Lower lobe of right lung (tissue), 2 donors: ENCODE results near the gene YES1. TPM values are rescaled to one million over a fixed set of nuclear protein-coding genes. Genes with fewer than 3 reads are reported as not detected.

Experiments used
- ATAC-seq, 2 donors: fragments of 200-7000 bp; cut with Tn5 transposase; one replicate each; pipeline ENCODE4 v1.9.1; 2020 to 2022; ENCODE audit warnings: mild to moderate bottlenecking in 2 of 2, moderate library complexity in 2 of 2
- DNase-seq: peaks from one replicate; pipeline ENCODE4 v3.0.0-alpha.2; 2020
- H3K27ac ChIP-seq: fragments of 200-600 bp; one replicate; pipeline ENCODE4 v1.8.0; 2022
- H3K27me3 ChIP-seq: fragments of 200-600 bp; one replicate; pipeline ENCODE4 v1.8.0; 2022; ENCODE audit warnings: low read depth
- H3K36me3 ChIP-seq: fragments of 200-600 bp; one replicate; pipeline ENCODE4 v1.8.0; 2022; ENCODE audit warnings: mild to moderate bottlenecking
- H3K4me1 ChIP-seq: fragments of 200-600 bp; one replicate; pipeline ENCODE4 v1.8.0; 2022
- H3K4me3 ChIP-seq: fragments of 200-600 bp; one replicate; pipeline ENCODE4 v1.8.0; 2022; ENCODE audit warnings: mild to moderate bottlenecking
- H3K9me3 ChIP-seq: fragments of 200-600 bp; one replicate; pipeline ENCODE4 v1.8.0; 2022
- CTCF ChIP-seq: fragments of 200-600 bp; IDR thresholded peaks from one replicate; pipeline ENCODE4 v1.8.0; 2022; ENCODE audit warnings: antibody characterized with exemption, mild to moderate bottlenecking
- intact Hi-C: fragments of 100-400 bp; cut with DNase I; formaldehyde crosslinking; loops from one replicate; pipeline ENCODE4 v1.11.0; 2022
- total RNA-seq: library from RNA; stranded (reverse); fragmentation: NEBNext Ultra II Directional; extraction: Animal tissue kit (Norgen Biotek cat#: 25700); gene quantifications from one replicate; pipeline ENCODE4 v1.2.1, GENCODE V29; 2021
- donor health status: DM: no; HTN: yes; CAD: no; lungs with severe emphysema.

YES1 gene
- total RNA-seq, 1 donor from 2014 or later: 42.0 TPM

GRCh38 chr18:679516-679915 lies 132.5 kb downstream of the YES1 start:
- Histone ChIP-seq H3K27ac (no peak overlapping the region), H3K4me3 (no peak overlapping the region), H3K27me3 (no peaks in the 10 kb centered on the region), H3K9me3 (no peaks in the 10 kb centered on the region), H3K4me1 (no peaks in the 10 kb centered on the region), H3K36me3 (peaks cover 84% of the 10 kb centered on the region)
- no peak for ATAC-seq
- no peak for DNase-seq
- intact Hi-C loops: no loop called here
- TF ChIP-seq CTCF: no peak

- Histone ChIP-seq H3K4me1 (no peaks in the 10 kb centered on the region), H3K9me3 (no peaks in the 10 kb centered on the region), H3K4me3 (no peak overlapping the region), H3K36me3 (peaks cover 87% of the 10 kb centered on the region), H3K27me3 (no peaks in the 10 kb centered on the region), H3K27ac (no peak overlapping the region)
- TF ChIP-seq CTCF: no peak
- DNase-seq (no peak), ATAC-seq (peak in 1 of 2 donors; percentile 34)
- intact Hi-C loops: no loop called here
These were observed 133.4 kb downstream of the YES1 start for GRCh38 chr18:678482-679182.

- no peak overlapping the region for H3K4me3 ChIP-seq
- no peaks in the 10 kb centered on the region for H3K27me3 ChIP-seq
- intact Hi-C loops: no loop called here
- ATAC-seq: no peak
- no peak for DNase-seq
- no peaks in the 10 kb centered on the region for H3K9me3 ChIP-seq
- no peaks in the 10 kb centered on the region for H3K4me1 ChIP-seq
- H3K36me3 ChIP-seq: peaks cover 87% of the 10 kb centered on the region
- H3K27ac ChIP-seq: no peak overlapping the region
- TF ChIP-seq CTCF: no peak
These were observed 134.1 kb downstream of the YES1 start for GRCh38 chr18:677951-678381.

- intact Hi-C loops: no loop called here
- peaks cover 87% of the 10 kb centered on the region for H3K36me3 ChIP-seq
These were observed 134.9 kb downstream of the YES1 start for GRCh38 chr18:677145-677544.

GRCh38 chr18:676736-677135 lies 135.3 kb downstream of the YES1 start:
- Histone ChIP-seq H3K36me3 (peaks cover 87% of the 10 kb centered on the region), H3K27ac (no peak overlapping the region), H3K9me3 (no peaks in the 10 kb centered on the region), H3K4me3 (no peak overlapping the region), H3K4me1 (no peaks in the 10 kb centered on the region), H3K27me3 (no peaks in the 10 kb centered on the region)
- no peak for ATAC-seq
- intact Hi-C loops: no loop called here
- no peak for TF ChIP-seq CTCF
- DNase-seq: no peak

More at GRCh38 chr18:677145-677544, 134.9 kb downstream of the YES1 start:
- no peak overlapping the region for H3K4me3 ChIP-seq
- H3K4me1 ChIP-seq: no peaks in the 10 kb centered on the region
- no peak for ATAC-seq
- DNase-seq: no peak
- no peaks in the 10 kb centered on the region for H3K27me3 ChIP-seq
- no peaks in the 10 kb centered on the region for H3K9me3 ChIP-seq
- H3K27ac ChIP-seq: no peak overlapping the region
- no peak for TF ChIP-seq CTCF
